HG03457 (cell line): ENCODE measurements around the gene ANKS1B.
"Not testable (repeated sequence)": the region's sequence is repeated elsewhere in the genome, so short reads cannot be mapped to it uniquely, and the experiment has no call there.

Source experiments
- ATAC-seq: cut with Tn5 transposase; IDR thresholded peaks from one replicate; pipeline ENCODE4 v1.9.1; 2021; ENCODE audit warnings: moderate number of reproducible peaks; ENCODE audit not compliant: unreplicated experiment

Gene ANKS1B

GRCh38 chr12:99767809-99768208 lies 216.9 kb downstream of the ANKS1B start:
- ATAC-seq: no peak

- ATAC-seq: no peak
These were observed 218.3 kb downstream of the ANKS1B start for GRCh38 chr12:99766408-99766807.

- no peak for ATAC-seq
These were observed 219.1 kb downstream of the ANKS1B start for GRCh38 chr12:99765469-99766114.

- no peak for ATAC-seq
These were observed 225.3 kb downstream of the ANKS1B start for GRCh38 chr12:99759444-99759843.

GRCh38 chr12:99758997-99759396 lies 225.7 kb downstream of the ANKS1B start:
- no peak for ATAC-seq

GRCh38 chr12:99752740-99753139 lies 232.0 kb downstream of the ANKS1B start:
- no peak for ATAC-seq

GRCh38 chr12:99746538-99746937 lies 238.2 kb downstream of the ANKS1B start:
- no peak for ATAC-seq

GRCh38 chr12:99745895-99746294 lies 238.8 kb downstream of the ANKS1B start:
- no peak for ATAC-seq

GRCh38 chr12:99745121-99745520 lies 239.6 kb downstream of the ANKS1B start:
- ATAC-seq: no peak

GRCh38 chr12:99736760-99737269 lies 247.9 kb downstream of the ANKS1B start:
- ATAC-seq: no peak

- no peak for ATAC-seq
These were observed 252.6 kb downstream of the ANKS1B start for GRCh38 chr12:99732131-99732530.

GRCh38 chr12:99722690-99723486 lies 261.8 kb downstream of the ANKS1B start:
- no peak for ATAC-seq

GRCh38 chr12:99721715-99722275 lies 262.9 kb downstream of the ANKS1B start:
- no peak for ATAC-seq

- not testable (repeated sequence) for ATAC-seq
These were observed 264.7 kb downstream of the ANKS1B start for GRCh38 chr12:99720083-99720465.

GRCh38 chr12:99719411-99720082 lies 265.2 kb downstream of the ANKS1B start:
- not testable (repeated sequence) for ATAC-seq

GRCh38 chr12:99715841-99716510 lies 268.8 kb downstream of the ANKS1B start:
- not testable (repeated sequence) for ATAC-seq

- not testable (repeated sequence) for ATAC-seq
These were observed 269.8 kb downstream of the ANKS1B start for GRCh38 chr12:99714921-99715320.

- ATAC-seq: no peak
These were observed 270.7 kb downstream of the ANKS1B start for GRCh38 chr12:99713946-99714520.

GRCh38 chr12:99712281-99712680 lies 272.5 kb downstream of the ANKS1B start:
- ATAC-seq: no peak

GRCh38 chr12:99711246-99711645 lies 273.5 kb downstream of the ANKS1B start:
- no peak for ATAC-seq
